Neural progenitor cell (in vitro differentiated cells): Measurements from ENCODE around the gene ESF1. TPM values are rescaled to one million over a fixed set of nuclear protein-coding genes. Genes with fewer than 3 reads are reported as not detected.

Experiments used
- DNase-seq: peaks from one replicate; pipeline ENCODE4 v3.0.0-alpha.2; 2016; ENCODE audit warnings: low spot score
- H2AFZ ChIP-seq: fragments of 200-600 bp; sonication (generic); replicated peaks from 2 replicates; pipeline ENCODE4 v1.6.1; 2016; ENCODE audit warnings: antibody characterized with exemption
- H3F3A ChIP-seq: fragments of 200-600 bp; sonication (generic); 2 replicates; pipeline ENCODE4 v1.6.1; 2016; ENCODE audit warnings: antibody characterized with exemption, low read depth
- H3K27ac ChIP-seq: fragments of 200-600 bp; sonication (generic); 2 replicates; pipeline ENCODE4 v1.5.1; 2016; ENCODE audit warnings: mild to moderate bottlenecking
- H3K27me3 ChIP-seq: fragments of 200-600 bp; sonication (generic); 2 replicates; pipeline ENCODE4 v1.6.1; 2016; ENCODE audit warnings: mild to moderate bottlenecking, moderate library complexity
- H3K36me3 ChIP-seq: fragments of 200-600 bp; sonication (generic); 2 replicates; pipeline ENCODE4 v1.5.1; 2016
- H3K4me1 ChIP-seq: fragments of 200-600 bp; sonication (generic); 2 replicates; pipeline ENCODE4 v1.6.1; 2016; ENCODE audit warnings: mixed run types
- H3K4me2 ChIP-seq: fragments of 200-600 bp; sonication (generic); 2 replicates; pipeline ENCODE4 v1.6.1; 2016
- H3K4me3 ChIP-seq: fragments of 200-600 bp; sonication (generic); 2 replicates; pipeline ENCODE4 v1.5.1; 2016
- H3K79me2 ChIP-seq: fragments of 200-600 bp; sonication (generic); 2 replicates; pipeline ENCODE4 v1.6.1; 2016; ENCODE audit warnings: low read depth
- H3K9ac ChIP-seq: fragments of 200-600 bp; sonication (generic); 2 replicates; pipeline ENCODE4 v1.6.1; 2016
- H3K9me3 ChIP-seq: fragments of 200-600 bp; sonication (generic); 2 replicates; pipeline ENCODE4 v1.5.1; 2016; ENCODE audit warnings: low read depth
- H4K20me1 ChIP-seq: fragments of 200-600 bp; sonication (generic); 2 replicates; pipeline ENCODE4 v1.6.1; 2016; ENCODE audit warnings: low read depth
- H3K27ac Mint-ChIP-seq: 3 replicates; pipeline ENCODE4 v1.8.0; 2021; ENCODE audit warnings: mixed read lengths
- H3K27me3 Mint-ChIP-seq: 2 replicates; pipeline ENCODE4 v1.8.0; 2022; ENCODE audit warnings: low read depth, mild to moderate bottlenecking, inconsistent platforms, moderate library complexity, mixed read lengths; ENCODE audit not compliant: insufficient read depth
- H3K36me3 Mint-ChIP-seq: 3 replicates; pipeline ENCODE4 v1.8.0; 2021; ENCODE audit warnings: mixed read lengths
- H3K4me1 Mint-ChIP-seq: 3 replicates; pipeline ENCODE4 v1.8.0; 2021; ENCODE audit warnings: mixed read lengths
- H3K4me3 Mint-ChIP-seq: 3 replicates; pipeline ENCODE4 v1.8.0; 2021; ENCODE audit warnings: mild to moderate bottlenecking, moderate library complexity, mixed read lengths
- H3K9me3 Mint-ChIP-seq: 3 replicates; pipeline ENCODE4 v1.8.0; 2020; ENCODE audit warnings: mixed read lengths
- EZH2 ChIP-seq: fragments of 200-600 bp; sonication (generic); IDR thresholded peaks from 2 replicates; pipeline ENCODE4 v1.6.1; 2017; ENCODE audit warnings: antibody characterized with exemption, mild to moderate bottlenecking, moderate library complexity
- EZH2phosphoT487 ChIP-seq: fragments of 200-600 bp; sonication (generic); IDR thresholded peaks from 2 replicates; pipeline ENCODE4 v1.6.1; 2017; ENCODE audit warnings: antibody characterized with exemption
- total RNA-seq: library from RNA; depleted of rRNA; stranded (reverse); fragments of >200 nt; gene quantifications from 2 replicates; pipeline ENCODE4 v1.2.3, GENCODE V29; 2015; ENCODE audit warnings: low replicate concordance
- TF ChIP-seq, protein P1 (sequence below): fragments of 200-600 bp; sonication (generic); IDR thresholded peaks from 2 replicates; pipeline ENCODE4 v1.5.1; 2017; ENCODE audit warnings: antibody characterized with exemption, mild to moderate bottlenecking

ESF1 gene
- total RNA-seq, 1 donor from 2014 or later: 29.1 TPM

DNA sequence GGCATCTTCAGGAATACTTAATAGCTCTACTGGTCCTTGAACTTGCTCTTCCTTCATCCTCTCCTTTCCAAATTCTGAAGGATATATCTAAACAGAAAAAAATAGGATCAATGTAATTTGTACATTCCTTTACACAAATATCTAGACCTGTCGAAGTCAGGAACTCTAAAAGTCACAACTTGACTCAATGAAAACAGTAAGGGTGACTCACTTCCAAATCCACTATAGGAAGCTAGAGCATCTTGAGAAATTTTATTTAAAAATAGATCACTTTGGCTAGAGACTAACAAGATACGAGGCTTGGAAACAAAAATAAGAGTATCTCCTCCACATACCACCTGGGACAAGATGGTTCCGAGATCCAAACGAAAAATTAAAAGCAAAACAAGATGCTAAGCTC lies 12.2 kb downstream of the ESF1 start:
- no peak for DNase-seq
- H3K79me2 ChIP-seq: no peaks in the 10 kb centered on the region
- no peaks in the 10 kb centered on the region for H3K27me3 Mint-ChIP-seq
- peaks cover 50% of the 10 kb centered on the region for H3K36me3 ChIP-seq
- H3K27ac Mint-ChIP-seq: no peak overlapping the region
- H3K27me3 ChIP-seq: no peaks in the 10 kb centered on the region
- H3K9me3 ChIP-seq: no peaks in the 10 kb centered on the region
- no peaks in the 10 kb centered on the region for H3K4me1 ChIP-seq
- H3K9me3 Mint-ChIP-seq: no peaks in the 10 kb centered on the region
- H3K4me3 Mint-ChIP-seq: no peak overlapping the region
- no peak overlapping the region for H3K9ac ChIP-seq
- TF ChIP-seq, protein P1, sequence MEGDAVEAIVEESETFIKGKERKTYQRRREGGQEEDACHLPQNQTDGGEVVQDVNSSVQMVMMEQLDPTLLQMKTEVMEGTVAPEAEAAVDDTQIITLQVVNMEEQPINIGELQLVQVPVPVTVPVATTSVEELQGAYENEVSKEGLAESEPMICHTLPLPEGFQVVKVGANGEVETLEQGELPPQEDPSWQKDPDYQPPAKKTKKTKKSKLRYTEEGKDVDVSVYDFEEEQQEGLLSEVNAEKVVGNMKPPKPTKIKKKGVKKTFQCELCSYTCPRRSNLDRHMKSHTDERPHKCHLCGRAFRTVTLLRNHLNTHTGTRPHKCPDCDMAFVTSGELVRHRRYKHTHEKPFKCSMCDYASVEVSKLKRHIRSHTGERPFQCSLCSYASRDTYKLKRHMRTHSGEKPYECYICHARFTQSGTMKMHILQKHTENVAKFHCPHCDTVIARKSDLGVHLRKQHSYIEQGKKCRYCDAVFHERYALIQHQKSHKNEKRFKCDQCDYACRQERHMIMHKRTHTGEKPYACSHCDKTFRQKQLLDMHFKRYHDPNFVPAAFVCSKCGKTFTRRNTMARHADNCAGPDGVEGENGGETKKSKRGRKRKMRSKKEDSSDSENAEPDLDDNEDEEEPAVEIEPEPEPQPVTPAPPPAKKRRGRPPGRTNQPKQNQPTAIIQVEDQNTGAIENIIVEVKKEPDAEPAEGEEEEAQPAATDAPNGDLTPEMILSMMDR: no peak
- no peak for TF ChIP-seq EZH2
- no peak for TF ChIP-seq EZH2phosphoT487
- no peak overlapping the region for H3K4me3 ChIP-seq
- no peaks in the 10 kb centered on the region for H3K4me1 Mint-ChIP-seq
- H2AFZ ChIP-seq: no peak overlapping the region
- H3F3A ChIP-seq: no peaks in the 10 kb centered on the region
- H4K20me1 ChIP-seq: no peaks in the 10 kb centered on the region
- H3K36me3 Mint-ChIP-seq: peaks cover 26% of the 10 kb centered on the region
- H3K4me2 ChIP-seq: no peak overlapping the region
- H3K27ac ChIP-seq: no peak overlapping the region

DNA sequence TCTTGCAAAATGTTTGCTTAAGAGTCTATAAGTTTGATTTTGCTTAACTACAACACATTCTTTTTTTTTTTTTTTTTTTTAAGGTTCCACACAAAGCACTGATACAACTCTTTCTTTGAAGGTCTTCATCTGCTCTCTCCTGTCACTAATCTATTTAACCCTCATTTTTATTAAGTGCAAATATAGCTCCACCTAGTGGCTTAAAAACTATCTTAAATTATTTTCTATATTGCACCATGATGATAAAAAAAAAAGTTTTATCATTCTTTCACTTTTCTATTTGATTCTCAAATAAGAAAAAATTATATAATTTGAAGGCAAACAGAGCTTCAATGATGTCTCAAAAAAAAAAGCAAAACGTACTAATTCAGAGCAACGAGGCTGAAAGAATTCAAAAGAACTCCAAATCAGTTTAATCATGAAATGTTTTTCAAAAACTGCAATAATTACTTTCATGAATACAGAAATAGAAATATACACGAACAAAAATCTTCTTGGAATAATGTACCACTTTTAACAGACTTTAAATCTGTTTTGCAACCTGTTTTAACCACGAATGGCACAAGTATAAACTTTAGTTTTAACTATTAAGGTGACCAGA lies 12.8 kb downstream of the ESF1 start:
- Histone ChIP-seq H3K9ac (no peak overlapping the region), H3K79me2 (no peaks in the 10 kb centered on the region), H3F3A (no peaks in the 10 kb centered on the region), H3K27me3 (no peaks in the 10 kb centered on the region), H3K9me3 (peaks cover under 1% of the 10 kb centered on the region), H3K27ac (no peak overlapping the region), H3K36me3 (peaks cover 52% of the 10 kb centered on the region), H3K4me1 (no peaks in the 10 kb centered on the region), H3K4me3 (no peak overlapping the region), H3K4me2 (no peak overlapping the region), H4K20me1 (no peaks in the 10 kb centered on the region), H2AFZ (no peak overlapping the region)
- H3K27ac Mint-ChIP-seq: no peak overlapping the region
- H3K9me3 Mint-ChIP-seq: peaks cover 1% of the 10 kb centered on the region
- no peaks in the 10 kb centered on the region for H3K4me1 Mint-ChIP-seq
- no peaks in the 10 kb centered on the region for H3K27me3 Mint-ChIP-seq
- H3K36me3 Mint-ChIP-seq: peaks cover 26% of the 10 kb centered on the region
- peak; percentile 24 for DNase-seq
- no peak for TF ChIP-seq EZH2phosphoT487
- no peak for TF ChIP-seq EZH2
- TF ChIP-seq, protein P1: peak; percentile 64
- no peak overlapping the region for H3K4me3 Mint-ChIP-seq

DNA sequence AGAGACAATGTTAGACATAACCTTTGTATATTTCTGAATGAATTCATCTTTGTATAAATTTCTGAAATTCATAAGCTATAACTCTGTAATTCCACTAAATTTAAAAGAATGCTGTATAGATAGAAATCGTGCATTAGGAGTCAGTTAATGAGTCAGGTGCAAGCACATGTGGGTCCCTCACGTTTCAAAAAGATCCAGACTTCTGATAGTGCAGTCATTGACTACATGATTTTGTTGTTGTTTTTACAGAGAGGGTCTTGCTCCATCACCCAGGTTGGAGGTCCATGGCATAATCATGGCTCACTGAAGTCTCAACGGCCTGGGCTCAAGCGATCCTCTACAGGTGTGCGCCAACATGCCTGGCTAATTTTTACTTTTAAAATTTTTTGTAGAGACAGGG lies 14.6 kb downstream of the ESF1 start:
- Histone ChIP-seq H3K9ac (no peak overlapping the region), H3K4me2 (no peak overlapping the region), H3K9me3 (peaks cover 13% of the 10 kb centered on the region), H2AFZ (no peak overlapping the region), H3K27me3 (no peaks in the 10 kb centered on the region), H3K79me2 (no peaks in the 10 kb centered on the region), H3F3A (no peaks in the 10 kb centered on the region), H3K27ac (no peak overlapping the region), H3K36me3 (peaks cover 66% of the 10 kb centered on the region), H4K20me1 (no peaks in the 10 kb centered on the region), H3K4me3 (no peak overlapping the region), H3K4me1 (no peaks in the 10 kb centered on the region)
- no peak overlapping the region for H3K27ac Mint-ChIP-seq
- no peaks in the 10 kb centered on the region for H3K27me3 Mint-ChIP-seq
- no peak for DNase-seq
- no peak overlapping the region for H3K4me3 Mint-ChIP-seq
- peaks cover 35% of the 10 kb centered on the region for H3K36me3 Mint-ChIP-seq
- no peaks in the 10 kb centered on the region for H3K4me1 Mint-ChIP-seq
- H3K9me3 Mint-ChIP-seq: peaks cover 13% of the 10 kb centered on the region
- TF ChIP-seq EZH2phosphoT487 (no peak), EZH2 (no peak)
- TF ChIP-seq, protein P1: no peak
